GM12864 (cell line): ENCODE measurements around the gene DIP2A.

Experiments used
- DNase-seq: peaks from one replicate; pipeline ENCODE4 v3.0.0-alpha.2; 2011; ENCODE audit warnings: low read depth
- H3K4me3 ChIP-seq: 2 replicates; pipeline ENCODE4 v1.5.1; 2011; ENCODE audit warnings: mild to moderate bottlenecking, low read depth, low read length, control low read depth
- CTCF ChIP-seq: IDR thresholded peaks from 2 replicates; pipeline ENCODE4 v1.5.1; 2011; ENCODE audit warnings: low read depth, mild to moderate bottlenecking, moderate library complexity, low read length, control low read depth, inconsistent platforms; ENCODE audit errors: missing control alignments

DIP2A gene

GRCh38 chr21:46562964-46563607 lies 104.4 kb downstream of the DIP2A start:
- DNase-seq = no peak
- H3K4me3 ChIP-seq = no peak overlapping the region
- TF ChIP-seq CTCF = no peak

- DNase-seq = no peak
- no peak overlapping the region for H3K4me3 ChIP-seq
- TF ChIP-seq CTCF = no peak
Observed at GRCh38 chr21:46564391-46564790, 105.7 kb downstream of the DIP2A start.

- DNase-seq = no peak
- no peak for TF ChIP-seq CTCF
- no peak overlapping the region for H3K4me3 ChIP-seq
Observed at GRCh38 chr21:46567348-46567747, 108.7 kb downstream of the DIP2A start.

- H3K4me3 ChIP-seq = no peak overlapping the region
- TF ChIP-seq CTCF = no peak
- DNase-seq = no peak
Observed at GRCh38 chr21:46568562-46568961, 109.9 kb downstream of the DIP2A start.

GRCh38 chr21:46569081-46569480 lies 110.4 kb downstream of the DIP2A start:
- no peak for TF ChIP-seq CTCF
- DNase-seq = no peak
- no peak overlapping the region for H3K4me3 ChIP-seq

- no peak for TF ChIP-seq CTCF
- H3K4me3 ChIP-seq = no peak overlapping the region
- no peak for DNase-seq
Observed at GRCh38 chr21:46570119-46570518, 111.4 kb downstream of the DIP2A start.

GRCh38 chr21:46570631-46571030 lies 111.9 kb downstream of the DIP2A start:
- no peak overlapping the region for H3K4me3 ChIP-seq
- DNase-seq = no peak
- no peak for TF ChIP-seq CTCF
